Left cardiac atrium (tissue), 4 donors: ENCODE data around the gene PHC3. TPM values are rescaled to one million over a fixed set of nuclear protein-coding genes. Genes with fewer than 3 reads are reported as not detected.

Source experiments
- ATAC-seq, 2 donors: fragments of 200-7000 bp; cut with Tn5 transposase; one replicate each; pipeline ENCODE4 v1.9.1; 2020; ENCODE audit warnings: mild to moderate bottlenecking in 2 of 2, moderate library complexity in 2 of 2
- DNase-seq: peaks from one replicate; pipeline ENCODE4 v3.0.0-alpha.2; 2020
- intact Hi-C, 2 donors: fragments of 100-400 bp; cut with DNase I; formaldehyde crosslinking; loops; one replicate each; pipeline versions ENCODE4 v1.14.1 to v1.15.1; 2022 to 2023
- total RNA-seq, 2 donors: library from RNA; stranded (reverse); fragmentation: NEBNext Ultra II Directional; extraction: Animal tissue kit (Norgen Biotek cat#: 25700); gene quantifications; one replicate each; pipeline ENCODE4 v1.2.1, GENCODE V29; 2021
- donor health status: DM: no; HTN: yes; CAD: no.
- donor health status: DM: no; HTN: yes; CAD: no; lungs with severe emphysema.
- donor health status: DM: yes; HTN: yes; CAD: no.
- donor health status: Dilated cardiomyopathy.

PHC3 gene
- total RNA-seq, 2 donors from 2014 or later: 53.0 to 56.1 TPM

DNA sequence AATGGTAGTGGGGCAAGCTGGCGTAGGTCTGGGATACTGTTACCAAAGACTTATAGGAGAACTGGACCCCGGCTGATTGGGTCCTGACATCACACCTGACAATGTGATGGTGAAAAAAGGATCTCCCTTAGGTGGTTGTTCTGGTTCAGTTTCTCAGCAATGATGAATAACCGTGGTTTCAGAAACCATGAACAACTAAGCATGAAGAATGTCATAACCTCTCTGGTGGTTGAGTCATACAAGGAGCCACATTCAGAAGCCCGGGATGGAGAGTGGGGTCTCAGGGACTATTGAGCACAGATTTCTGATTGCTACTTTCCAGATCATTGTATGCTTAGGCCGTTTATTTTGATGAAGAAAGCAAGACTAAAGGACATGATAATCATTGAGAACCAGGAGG lies 126.3 kb downstream of the PHC3 start:
- DNase-seq (no peak), ATAC-seq (no peak)
- intact Hi-C loops: no loop called here

DNA sequence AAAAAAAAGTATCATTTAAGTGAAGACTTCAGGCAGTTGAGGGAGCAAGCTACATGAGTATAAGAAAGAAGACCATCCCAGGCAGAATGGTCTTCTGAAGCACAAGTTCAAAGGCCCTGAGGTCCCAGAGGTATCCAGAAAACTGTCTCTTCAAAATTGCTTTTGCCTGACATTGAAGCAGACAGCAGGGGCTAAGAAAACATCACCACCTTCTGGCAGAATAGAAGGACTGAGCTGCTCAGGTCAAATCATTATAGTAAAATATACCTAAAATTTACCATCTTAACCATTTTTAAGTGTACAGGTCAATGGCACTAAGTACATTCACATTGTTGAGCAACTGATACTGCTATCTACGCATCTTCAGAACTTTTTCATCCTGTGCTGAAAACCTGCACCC lies 127.3 kb downstream of the PHC3 start:
- DNase-seq (no peak), ATAC-seq (no peak)
- intact Hi-C loops: no loop called here

DNA sequence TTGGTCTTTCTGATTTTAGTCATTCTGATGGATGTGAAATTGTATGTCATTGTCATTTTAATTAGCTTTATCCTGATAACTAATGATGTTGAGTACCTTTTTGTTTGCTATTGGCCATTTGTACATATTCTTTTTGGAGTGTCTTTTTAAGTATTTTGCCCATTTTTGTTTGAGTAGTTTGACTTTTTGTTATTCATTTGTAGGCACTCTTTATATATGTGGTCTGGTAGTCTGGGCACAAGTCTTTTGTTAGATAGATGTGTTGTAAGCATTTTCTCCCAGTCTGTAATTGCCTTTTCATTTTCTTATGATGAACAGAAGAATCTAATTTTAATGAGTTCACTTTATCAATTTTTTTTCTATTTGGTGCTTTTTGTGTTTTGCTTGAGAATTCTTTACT lies 129.1 kb downstream of the PHC3 start:
- ATAC-seq (no peak), DNase-seq (no peak)
- intact Hi-C loops: no loop called here

GRCh38 chr3:170050753-170051152 lies 130.8 kb downstream of the PHC3 start:
- intact Hi-C loops: no loop called here

DNA sequence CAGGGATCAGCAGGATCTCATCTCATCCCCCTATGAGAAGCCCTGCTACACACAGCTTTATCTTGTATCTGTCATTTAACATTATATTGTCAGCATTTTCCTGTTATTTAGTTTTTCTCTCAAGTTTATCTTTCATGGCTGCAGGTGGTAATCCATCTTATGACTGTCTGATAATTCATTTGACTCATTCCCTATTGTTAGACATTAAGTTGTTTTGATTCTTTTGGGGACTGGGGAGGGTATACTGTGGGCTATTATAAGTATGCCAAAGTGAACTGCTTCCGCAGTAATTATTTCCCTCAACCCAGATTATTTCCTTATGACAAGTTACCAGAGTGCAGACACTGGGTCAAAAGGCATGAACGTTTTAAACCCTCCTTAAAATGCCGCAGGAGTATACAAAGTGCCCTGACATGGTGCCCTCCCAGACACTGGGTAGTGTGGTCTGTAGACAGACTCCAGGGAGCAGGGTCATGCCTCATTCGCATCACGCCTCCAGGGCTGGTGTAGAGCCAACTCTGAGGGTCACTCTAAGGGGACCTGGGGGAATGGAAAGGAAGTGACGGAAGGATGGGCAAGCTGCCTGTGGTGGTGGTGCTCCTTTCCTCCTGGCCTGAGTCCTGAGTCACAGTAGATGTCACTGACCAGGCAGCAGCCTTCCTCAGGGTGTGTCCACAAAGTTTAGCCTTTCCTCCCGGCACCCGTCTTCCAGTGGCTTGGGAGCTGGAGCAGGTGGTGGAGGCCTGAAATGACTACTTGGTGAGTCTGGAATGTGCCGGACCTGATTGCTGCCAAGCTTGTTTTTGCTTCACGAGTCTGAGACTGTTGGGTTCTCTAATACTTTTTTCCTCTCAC lies 132.2 kb downstream of the PHC3 start:
- no peak for DNase-seq
- ATAC-seq: peak; percentile 61 to 68
- intact Hi-C loops: no loop called here

More at GRCh38 chr3:170050753-170051152, 130.8 kb downstream of the PHC3 start:
- no peak for ATAC-seq
- DNase-seq: no peak

DNA sequence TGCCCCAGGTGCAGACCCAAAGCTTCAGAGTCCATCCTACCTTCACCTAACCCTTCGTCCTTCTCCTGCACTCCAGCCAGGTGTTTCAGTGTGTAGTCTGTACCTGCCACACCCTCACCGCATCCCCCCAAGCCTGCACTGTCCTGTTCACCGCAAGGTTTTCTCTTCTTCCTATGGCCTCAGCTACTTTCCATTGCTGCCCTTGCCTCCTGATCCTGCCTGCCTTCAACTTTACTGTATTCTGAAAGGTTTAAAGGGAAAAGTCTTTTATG lies 134.5 kb downstream of the PHC3 start:
- ATAC-seq (no peak), DNase-seq (no peak)
- intact Hi-C loops: no loop called here

- intact Hi-C loops: no loop called here
- ATAC-seq: no peak
- DNase-seq: no peak
Measured at GRCh38 chr3:170046269-170047132, 135.0 kb downstream of the PHC3 start.

GRCh38 chr3:170044795-170045244 lies 136.7 kb downstream of the PHC3 start:
- no peak for DNase-seq
- peak in 1 of 2 donors; percentile 36 for ATAC-seq
- intact Hi-C loops: no loop called here

- peak in 1 of 2 donors; percentile 21 for ATAC-seq
- intact Hi-C loops: no loop called here
- DNase-seq: no peak
Measured at GRCh38 chr3:170044271-170044670, 137.3 kb downstream of the PHC3 start.

- intact Hi-C loops: no loop called here
- no peak for ATAC-seq
- no peak for DNase-seq
Measured at GRCh38 chr3:170043506-170043905, 138.0 kb downstream of the PHC3 start.

GRCh38 chr3:170040418-170040817 lies 141.1 kb downstream of the PHC3 start:
- DNase-seq: no peak
- intact Hi-C loops: no loop called here
- ATAC-seq: no peak

DNA sequence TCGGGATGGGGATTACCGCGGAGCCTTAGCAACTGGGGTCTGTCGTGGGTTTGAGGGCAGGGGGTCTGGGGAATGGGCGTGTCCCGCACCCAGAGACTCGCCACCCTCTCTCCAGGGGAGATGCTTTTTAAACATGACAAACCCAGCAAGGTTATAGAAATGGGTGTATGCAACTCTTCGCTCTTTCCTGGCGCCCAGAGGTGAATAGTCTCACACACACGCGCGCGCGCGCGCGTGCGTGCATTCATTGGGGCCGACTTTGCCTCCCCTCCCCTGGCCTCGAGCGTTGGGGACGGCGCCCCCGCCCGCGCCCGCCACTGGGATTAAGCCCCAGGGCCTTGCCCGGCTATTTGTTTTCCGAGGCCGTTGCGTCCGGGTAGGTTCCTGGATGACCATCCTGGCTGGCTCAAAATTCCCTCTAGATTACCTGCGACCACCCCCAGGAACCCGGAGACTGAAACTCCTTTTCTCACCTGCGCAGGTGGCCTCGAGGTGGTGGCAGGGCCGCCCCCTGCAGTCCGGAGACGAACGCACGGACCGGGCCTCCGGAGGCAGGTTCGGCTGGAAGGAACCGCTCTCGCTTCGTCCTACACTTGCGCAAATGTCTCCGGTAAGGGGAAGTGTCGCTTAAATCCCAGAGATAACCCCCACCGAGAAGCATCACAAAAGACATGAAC lies 143.0 kb downstream of the PHC3 start:
- intact Hi-C loops: no loop called here
- no peak for DNase-seq
- ATAC-seq: peak; percentile 19 to 27

Other genes with a start within 250 kb of the PHC3 start
- 100 to 1,000 TPM in 1 of 2 donors, 10 to 100 TPM in 1; 94.4 to 101 TPM for gene SEC62, start 214.9 kb downstream of the PHC3 start, total RNA-seq
- gene GPR160, start 143.7 kb downstream of the PHC3 start, total RNA-seq: 1 to 10 TPM; 1.3 to 1.6 TPM
- 10 to 100 TPM; 16.1 to 17.6 TPM for gene PRKCI, start 40.7 kb upstream of the PHC3 start, total RNA-seq
- gene SKIL, start 176.0 kb upstream of the PHC3 start, total RNA-seq: 10 to 100 TPM; 19.8 to 46.5 TPM
- 10 to 100 TPM in 1 of 2 donors, 1 to 10 TPM in 1; 9.4 to 12.9 TPM for gene CLDN11, start 237.1 kb upstream of the PHC3 start, total RNA-seq